ENCODE data around the gene GAPT. TPM values are rescaled to one million over a fixed set of nuclear protein-coding genes. Genes with fewer than 3 reads are reported as not detected.

The GAPT gene
- not detected in 2 replicates for total RNA-seq

GRCh38 chr5:58491216-58491892 is at the start of gene GAPT:
TSS of gene GAPT (plus strand) at chr5:58491435. CDS start at chr5:58494537, 3,102 bp downstream.

GRCh38 chr5:58460002-58460731 is 31.1 kb upstream of the GAPT start, which contains the start of gene PLK2:
TSS of gene PLK2 (minus strand) at chr5:58460086. CDS start at chr5:58459959, 127 bp downstream.

Other genes starting within 250 kb of the GAPT start
- 101 and 102 TPM in 2 replicates for gene PLK2, start 31.3 kb upstream of the GAPT start, total RNA-seq
- not detected in 2 replicates for gene RAB3C, start 91.6 kb downstream of the GAPT start, total RNA-seq